ENCODE measurements around the gene MYO5A. TPM values are rescaled to one million over a fixed set of nuclear protein-coding genes. Genes with fewer than 3 reads are reported as not detected.
A peak's percentile ranks its signal among the peaks of the same experiment; 100 is the strongest.

MYO5A gene
- total RNA-seq, 1 experiment from 2014 or later, result 21.8 TPM

DNA sequence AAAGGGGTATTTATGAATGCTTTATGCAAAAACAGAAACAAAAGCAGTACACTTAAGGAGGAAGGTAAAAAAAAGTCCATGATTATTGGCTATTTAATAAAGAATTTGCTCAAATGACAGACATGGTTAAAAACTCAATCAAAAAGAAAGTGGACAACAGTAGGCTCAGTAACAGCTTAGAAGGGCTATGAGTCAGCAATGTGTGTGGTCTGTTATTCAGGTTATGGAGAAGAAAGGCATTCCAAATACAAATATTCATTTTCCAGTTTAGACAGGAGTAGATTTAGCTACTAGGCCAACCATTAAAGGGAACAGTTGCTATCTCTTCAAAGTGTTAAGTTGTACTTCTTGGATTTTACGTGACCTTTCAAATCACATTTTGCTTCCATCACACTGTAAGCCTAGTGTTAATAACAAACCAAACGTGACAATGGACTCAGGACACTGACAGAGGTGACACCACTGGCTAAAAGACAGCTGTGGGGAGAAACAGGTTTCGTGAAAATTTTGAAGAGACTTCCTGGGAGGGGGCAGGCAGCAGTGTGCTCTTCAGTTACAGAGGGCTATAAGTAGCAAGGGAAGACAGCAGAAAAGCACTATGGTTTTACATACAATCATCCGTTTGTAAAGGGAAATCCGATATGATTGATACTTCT, 191.4 kb downstream of the MYO5A start:
- no peak overlapping the region for H3T11ph ChIP-seq (ENCODE audit: low read length)
- H3K9me3 ChIP-seq (ENCODE audit: control insufficient read depth, low read depth, low read length), result no peaks in the 10 kb centered on the region
- H3K79me2 ChIP-seq (ENCODE audit: insufficient read depth, low read length), result no peaks in the 10 kb centered on the region
- H2BK120ac ChIP-seq (ENCODE audit: low read depth, low read length, poor library complexity, severe bottlenecking), result no peak overlapping the region
- TF ChIP-seq, protein P1, sequence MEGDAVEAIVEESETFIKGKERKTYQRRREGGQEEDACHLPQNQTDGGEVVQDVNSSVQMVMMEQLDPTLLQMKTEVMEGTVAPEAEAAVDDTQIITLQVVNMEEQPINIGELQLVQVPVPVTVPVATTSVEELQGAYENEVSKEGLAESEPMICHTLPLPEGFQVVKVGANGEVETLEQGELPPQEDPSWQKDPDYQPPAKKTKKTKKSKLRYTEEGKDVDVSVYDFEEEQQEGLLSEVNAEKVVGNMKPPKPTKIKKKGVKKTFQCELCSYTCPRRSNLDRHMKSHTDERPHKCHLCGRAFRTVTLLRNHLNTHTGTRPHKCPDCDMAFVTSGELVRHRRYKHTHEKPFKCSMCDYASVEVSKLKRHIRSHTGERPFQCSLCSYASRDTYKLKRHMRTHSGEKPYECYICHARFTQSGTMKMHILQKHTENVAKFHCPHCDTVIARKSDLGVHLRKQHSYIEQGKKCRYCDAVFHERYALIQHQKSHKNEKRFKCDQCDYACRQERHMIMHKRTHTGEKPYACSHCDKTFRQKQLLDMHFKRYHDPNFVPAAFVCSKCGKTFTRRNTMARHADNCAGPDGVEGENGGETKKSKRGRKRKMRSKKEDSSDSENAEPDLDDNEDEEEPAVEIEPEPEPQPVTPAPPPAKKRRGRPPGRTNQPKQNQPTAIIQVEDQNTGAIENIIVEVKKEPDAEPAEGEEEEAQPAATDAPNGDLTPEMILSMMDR (conservative IDR thresholded peaks at IDR 0.05), result no peak
- H3K56ac ChIP-seq (ENCODE audit: insufficient read length, low read depth, low read length), result no peak overlapping the region
- DNase-seq, result no peak
- H2AFZ ChIP-seq (ENCODE audit: low read length), result no peak overlapping the region
- H4K5ac ChIP-seq (ENCODE audit: insufficient read length, low read depth, low read length), result no peak overlapping the region
- H3K4me3 Mint-ChIP-seq, result no peak overlapping the region; a peak in 1 of 5 replicates
- H3K9me3 Mint-ChIP-seq, result no peaks in the 10 kb centered on the region
- no peak overlapping the region for H4K91ac ChIP-seq (ENCODE audit: insufficient read length, low read depth, low read length)
- H3K4ac ChIP-seq (ENCODE audit: low read depth, low read length), result no peak overlapping the region
- no peaks in the 10 kb centered on the region for H3K27me3 Mint-ChIP-seq (ENCODE audit: low read depth)
- H3K4me2 ChIP-seq (ENCODE audit: insufficient read depth, insufficient read length, low read length), result no peak overlapping the region
- H3K27me3 ChIP-seq (ENCODE audit: insufficient read depth, low read length), result no peaks in the 10 kb centered on the region
- H3K18ac ChIP-seq (ENCODE audit: insufficient read length, low read depth, low read length), result no peak overlapping the region
- WGBS (ENCODE audit: extremely low coverage, insufficient read length, low lambda C conversion rate), result no CpG with 5 or more reads among the region's 5 CpGs
- H3K23ac ChIP-seq (ENCODE audit: insufficient read length, low read depth, low read length), result no peak overlapping the region
- no peaks in the 10 kb centered on the region for H4K20me1 ChIP-seq (ENCODE audit: control insufficient read depth, insufficient read depth, insufficient read length)
- H3K4me1 Mint-ChIP-seq, result peaks cover 37% of the 10 kb centered on the region in 2 experiments
- H2BK20ac ChIP-seq (ENCODE audit: low read depth, low read length, poor library complexity, severe bottlenecking), result no peak overlapping the region
- peak overlapping the region; percentile 71 for H3K27ac ChIP-seq (ENCODE audit: insufficient read length, low read depth, low read length)
- no peak overlapping the region for H3K14ac ChIP-seq (ENCODE audit: insufficient read depth, low read length)
- no peaks in the 10 kb centered on the region for H3K79me1 ChIP-seq (ENCODE audit: insufficient read depth, low read depth, low read length, poor library complexity, severe bottlenecking)
- no peak overlapping the region for H4K8ac ChIP-seq (replicated peaks; ENCODE audit: insufficient read length, low read depth, low read length)
- peak overlapping the region in 2 of 3 experiments; percentile 64 to 76; a peak in 4 of 7 replicates for H3K27ac Mint-ChIP-seq
- no peak overlapping the region for H2BK5ac ChIP-seq (ENCODE audit: insufficient read length, low read length)
- H3K4me1 ChIP-seq (ENCODE audit: insufficient read depth, low read length), result no peaks in the 10 kb centered on the region; the same call in 1 of the 2 replicates
- H2BK15ac ChIP-seq (ENCODE audit: low read depth, low read length), result no peak overlapping the region
- H3K36me3 Mint-ChIP-seq (ENCODE audit: insufficient read depth in 1 of 3, low read depth in 3 of 3), result 0 out of 7 replicates have a peak, but pooled peaks cover 0 to 6% (median 2%) of the 10 kb centered on the region in 3 experiments
- no peak overlapping the region for H3K9ac ChIP-seq (ENCODE audit: extremely low read depth, insufficient read length, low read length)
- no peak overlapping the region for H2AK5ac ChIP-seq (ENCODE audit: insufficient read length, low read length)
- no peaks in the 10 kb centered on the region for H3K23me2 ChIP-seq (ENCODE audit: insufficient read length, low read depth, low read length, poor library complexity, severe bottlenecking)
- no peak overlapping the region for H2BK12ac ChIP-seq (ENCODE audit: insufficient read length, low read depth, low read length)
